ENCODE results near the gene PTPN13. TPM values are rescaled to one million over a fixed set of nuclear protein-coding genes. Genes with fewer than 3 reads are reported as not detected.

The PTPN13 gene
- total RNA-seq, 1 experiment from 2014 or later = 12.1 TPM

- no peaks in the 10 kb centered on the region for H4K20me1 ChIP-seq (ENCODE audit: low read length)
- H3K79me2 ChIP-seq (ENCODE audit: low read length) = no peaks in the 10 kb centered on the region
- no peak overlapping the region for H3K9ac ChIP-seq (ENCODE audit: low read length)
- H3K4me1 ChIP-seq (ENCODE audit: insufficient read depth, low read length) = peaks cover 6% of the 10 kb centered on the region; the same call in 1 of the 2 replicates
- H3K4me2 ChIP-seq (ENCODE audit: low read length) = no peak overlapping the region
- TF ChIP-seq EZH2 (IDR thresholded peaks at IDR 0.05; ENCODE audit: low read length, unreplicated experiment) (no peak), CTCF (conservative IDR thresholded peaks at IDR 0.05; ENCODE audit: low read depth, low read length) (no peak), EZH2phosphoT487 (IDR thresholded peaks at IDR 0.05; ENCODE audit: borderline replicate concordance, low read length) (no peak)
- POLR2A ChIA-PET (ENCODE audit: unreplicated experiment) = no interaction called here
- intact Hi-C loops (cut with micrococcal nuclease) = no loop called here
- DNase-seq (no peak), ATAC-seq (no peak)
- no peaks in the 10 kb centered on the region for H3K36me3 ChIP-seq (ENCODE audit: low read depth, low read length)
- H2AFZ ChIP-seq (ENCODE audit: low read length) = no peak overlapping the region
- no peak overlapping the region for H3K4me3 ChIP-seq (ENCODE audit: low read length)
- no peaks in the 10 kb centered on the region for H3K9me3 ChIP-seq (ENCODE audit: low read length)
- BruUV-seq (replicated peaks) = no TSS peak
- H3K9me2 ChIP-seq (replicated peaks; ENCODE audit: low read length) = no peaks in the 10 kb centered on the region
- H3K27me3 ChIP-seq (ENCODE audit: low read length) = no peaks in the 10 kb centered on the region
- H3K27ac ChIP-seq (ENCODE audit: low read length) = no peak overlapping the region
- CTCF ChIA-PET = no interaction called here
- no peaks in the 10 kb centered on the region for H3F3A ChIP-seq (ENCODE audit: low read length, unreplicated experiment)
Observed at GRCh38 chr4:86631166-86631565, 37.1 kb downstream of the PTPN13 start.

- no peaks in the 10 kb centered on the region for H3K27me3 ChIP-seq (ENCODE audit: low read length)
- ATAC-seq (no peak), DNase-seq (no peak)
- no TSS peak for BruUV-seq (replicated peaks)
- no peaks in the 10 kb centered on the region for H3K9me2 ChIP-seq (replicated peaks; ENCODE audit: low read length)
- H3K4me2 ChIP-seq (ENCODE audit: low read length) = no peak overlapping the region
- ChIA-PET CTCF (no interaction called here), POLR2A (ENCODE audit: unreplicated experiment) (no interaction called here)
- H3K4me3 ChIP-seq (ENCODE audit: low read length) = no peak overlapping the region
- H3K9ac ChIP-seq (ENCODE audit: low read length) = no peak overlapping the region
- no peak overlapping the region for H2AFZ ChIP-seq (ENCODE audit: low read length)
- H3K27ac ChIP-seq (ENCODE audit: low read length) = no peak overlapping the region
- intact Hi-C loops (cut with micrococcal nuclease) = no loop called here
- H3K4me1 ChIP-seq (ENCODE audit: insufficient read depth, low read length) = no peaks in the 10 kb centered on the region
- H4K20me1 ChIP-seq (ENCODE audit: low read length) = no peaks in the 10 kb centered on the region
- no peak for TF ChIP-seq EZH2phosphoT487 (IDR thresholded peaks at IDR 0.05; ENCODE audit: borderline replicate concordance, low read length)
- no peak for TF ChIP-seq CTCF (conservative IDR thresholded peaks at IDR 0.05; ENCODE audit: low read depth, low read length)
- no peak for TF ChIP-seq EZH2 (IDR thresholded peaks at IDR 0.05; ENCODE audit: low read length, unreplicated experiment)
- no peaks in the 10 kb centered on the region for H3F3A ChIP-seq (ENCODE audit: low read length, unreplicated experiment)
- H3K79me2 ChIP-seq (ENCODE audit: low read length) = no peaks in the 10 kb centered on the region
- no peaks in the 10 kb centered on the region for H3K36me3 ChIP-seq (ENCODE audit: low read depth, low read length)
- no peaks in the 10 kb centered on the region for H3K9me3 ChIP-seq (ENCODE audit: low read length)
Observed at GRCh38 chr4:86633854-86634253, 39.7 kb downstream of the PTPN13 start.

GRCh38 chr4:86640469-86640868 is 46.4 kb downstream of the PTPN13 start:
- ATAC-seq (peak; percentile 66), DNase-seq (peak; percentile 28)
- Histone ChIP-seq H3K36me3 (ENCODE audit: low read depth, low read length) (no peaks in the 10 kb centered on the region), H3F3A (ENCODE audit: low read length, unreplicated experiment) (no peaks in the 10 kb centered on the region), H3K27ac (ENCODE audit: low read length) (no peak overlapping the region), H3K27me3 (ENCODE audit: low read length) (no peaks in the 10 kb centered on the region), H2AFZ (ENCODE audit: low read length) (no peak overlapping the region), H3K4me1 (ENCODE audit: insufficient read depth, low read length) (no peaks in the 10 kb centered on the region), H3K9me2 (replicated peaks; ENCODE audit: low read length) (no peaks in the 10 kb centered on the region), H3K9me3 (ENCODE audit: low read length) (no peaks in the 10 kb centered on the region), H3K4me3 (ENCODE audit: low read length) (no peak overlapping the region), H3K4me2 (ENCODE audit: low read length) (no peak overlapping the region), H4K20me1 (ENCODE audit: low read length) (no peaks in the 10 kb centered on the region), H3K79me2 (ENCODE audit: low read length) (no peaks in the 10 kb centered on the region), H3K9ac (ENCODE audit: low read length) (no peak overlapping the region)
- ChIA-PET POLR2A (ENCODE audit: unreplicated experiment) (no interaction called here), CTCF (no interaction called here)
- BruUV-seq (replicated peaks) = no TSS peak
- intact Hi-C loops (cut with micrococcal nuclease) = no loop called here
- TF ChIP-seq CTCF (conservative IDR thresholded peaks at IDR 0.05; ENCODE audit: low read depth, low read length) (no peak), EZH2phosphoT487 (IDR thresholded peaks at IDR 0.05; ENCODE audit: borderline replicate concordance, low read length) (no peak), EZH2 (IDR thresholded peaks at IDR 0.05; ENCODE audit: low read length, unreplicated experiment) (no peak)
